ENCODE results near the gene GRM8.

Gene GRM8

DNA sequence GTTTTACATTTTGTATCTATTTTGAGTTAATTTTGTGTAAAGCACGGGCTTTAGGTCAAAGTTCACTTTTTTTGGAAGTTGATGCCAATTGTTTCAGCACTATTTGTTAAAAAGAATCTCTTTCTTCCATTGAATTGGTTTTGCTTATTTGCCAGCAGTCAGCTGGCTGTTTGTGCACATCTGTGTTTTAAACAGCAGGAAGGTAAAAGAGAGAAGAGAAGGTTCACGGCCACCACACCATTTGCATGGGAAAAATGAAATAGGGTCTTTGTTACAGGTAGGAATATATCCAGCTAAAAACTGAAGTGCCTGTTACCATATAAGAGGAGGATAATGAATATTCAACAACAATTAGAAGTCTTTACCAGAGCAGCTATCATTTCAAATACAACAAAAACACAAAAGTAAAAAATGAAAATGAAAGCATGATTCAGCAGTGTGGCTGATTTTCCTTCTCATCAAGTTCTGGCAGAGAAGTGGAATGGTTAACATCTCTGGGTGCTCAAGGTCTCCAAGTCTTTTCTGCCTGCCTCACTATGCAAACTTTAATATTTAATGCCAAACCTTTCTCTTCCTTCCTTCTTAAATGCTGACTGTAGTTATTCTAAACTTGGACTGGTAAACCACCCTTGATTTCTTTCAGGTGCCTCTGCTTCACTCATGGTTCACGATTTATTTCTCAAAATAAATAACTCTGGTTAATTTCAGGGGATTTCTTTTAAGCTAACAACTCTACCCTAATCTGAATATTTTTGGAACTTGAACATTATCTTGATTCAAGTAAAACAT, 841.5 kb downstream of the GRM8 start:
- no peak for TF ChIP-seq CEBPB (IDR thresholded peaks at IDR 0.05)
- TF ChIP-seq NFIC (IDR thresholded peaks at IDR 0.05) = no peak
- no peak for TF ChIP-seq TEAD4 (IDR thresholded peaks at IDR 0.05)
- TF ChIP-seq TCF12 (IDR thresholded peaks at IDR 0.05; ENCODE audit: low read depth) = no peak
- no peak for TF ChIP-seq EGR1 (IDR thresholded peaks at IDR 0.05)
- TF ChIP-seq, protein P1, sequence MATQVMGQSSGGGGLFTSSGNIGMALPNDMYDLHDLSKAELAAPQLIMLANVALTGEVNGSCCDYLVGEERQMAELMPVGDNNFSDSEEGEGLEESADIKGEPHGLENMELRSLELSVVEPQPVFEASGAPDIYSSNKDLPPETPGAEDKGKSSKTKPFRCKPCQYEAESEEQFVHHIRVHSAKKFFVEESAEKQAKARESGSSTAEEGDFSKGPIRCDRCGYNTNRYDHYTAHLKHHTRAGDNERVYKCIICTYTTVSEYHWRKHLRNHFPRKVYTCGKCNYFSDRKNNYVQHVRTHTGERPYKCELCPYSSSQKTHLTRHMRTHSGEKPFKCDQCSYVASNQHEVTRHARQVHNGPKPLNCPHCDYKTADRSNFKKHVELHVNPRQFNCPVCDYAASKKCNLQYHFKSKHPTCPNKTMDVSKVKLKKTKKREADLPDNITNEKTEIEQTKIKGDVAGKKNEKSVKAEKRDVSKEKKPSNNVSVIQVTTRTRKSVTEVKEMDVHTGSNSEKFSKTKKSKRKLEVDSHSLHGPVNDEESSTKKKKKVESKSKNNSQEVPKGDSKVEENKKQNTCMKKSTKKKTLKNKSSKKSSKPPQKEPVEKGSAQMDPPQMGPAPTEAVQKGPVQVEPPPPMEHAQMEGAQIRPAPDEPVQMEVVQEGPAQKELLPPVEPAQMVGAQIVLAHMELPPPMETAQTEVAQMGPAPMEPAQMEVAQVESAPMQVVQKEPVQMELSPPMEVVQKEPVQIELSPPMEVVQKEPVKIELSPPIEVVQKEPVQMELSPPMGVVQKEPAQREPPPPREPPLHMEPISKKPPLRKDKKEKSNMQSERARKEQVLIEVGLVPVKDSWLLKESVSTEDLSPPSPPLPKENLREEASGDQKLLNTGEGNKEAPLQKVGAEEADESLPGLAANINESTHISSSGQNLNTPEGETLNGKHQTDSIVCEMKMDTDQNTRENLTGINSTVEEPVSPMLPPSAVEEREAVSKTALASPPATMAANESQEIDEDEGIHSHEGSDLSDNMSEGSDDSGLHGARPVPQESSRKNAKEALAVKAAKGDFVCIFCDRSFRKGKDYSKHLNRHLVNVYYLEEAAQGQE (IDR thresholded peaks at IDR 0.05; ENCODE audit: low read depth) = no peak
- TF ChIP-seq, protein P2, sequence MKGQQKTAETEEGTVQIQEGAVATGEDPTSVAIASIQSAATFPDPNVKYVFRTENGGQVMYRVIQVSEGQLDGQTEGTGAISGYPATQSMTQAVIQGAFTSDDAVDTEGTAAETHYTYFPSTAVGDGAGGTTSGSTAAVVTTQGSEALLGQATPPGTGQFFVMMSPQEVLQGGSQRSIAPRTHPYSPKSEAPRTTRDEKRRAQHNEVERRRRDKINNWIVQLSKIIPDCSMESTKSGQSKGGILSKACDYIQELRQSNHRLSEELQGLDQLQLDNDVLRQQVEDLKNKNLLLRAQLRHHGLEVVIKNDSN (IDR thresholded peaks at IDR 0.05) = no peak
- TF ChIP-seq EP300 (IDR thresholded peaks at IDR 0.05; ENCODE audit: borderline replicate concordance) = no peak
- no peak for TF ChIP-seq RAD21 (IDR thresholded peaks at IDR 0.05; ENCODE audit: low read depth)
- TF ChIP-seq FOXM1 (IDR thresholded peaks at IDR 0.05; ENCODE audit: borderline replicate concordance, low read depth) = no peak
- TF ChIP-seq ZBTB7A (IDR thresholded peaks at IDR 0.05; ENCODE audit: low read depth) = no peak
- TF ChIP-seq TAF1 (IDR thresholded peaks at IDR 0.05; ENCODE audit: low read depth) = no peak
- no peak for TF ChIP-seq YY1 (IDR thresholded peaks at IDR 0.05; ENCODE audit: low read depth)
- no peak for TF ChIP-seq CREB1 (IDR thresholded peaks at IDR 0.05; ENCODE audit: low read depth)
- TF ChIP-seq, protein P3, sequence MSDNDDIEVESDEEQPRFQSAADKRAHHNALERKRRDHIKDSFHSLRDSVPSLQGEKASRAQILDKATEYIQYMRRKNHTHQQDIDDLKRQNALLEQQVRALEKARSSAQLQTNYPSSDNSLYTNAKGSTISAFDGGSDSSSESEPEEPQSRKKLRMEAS (IDR thresholded peaks at IDR 0.05) = no peak

DNA sequence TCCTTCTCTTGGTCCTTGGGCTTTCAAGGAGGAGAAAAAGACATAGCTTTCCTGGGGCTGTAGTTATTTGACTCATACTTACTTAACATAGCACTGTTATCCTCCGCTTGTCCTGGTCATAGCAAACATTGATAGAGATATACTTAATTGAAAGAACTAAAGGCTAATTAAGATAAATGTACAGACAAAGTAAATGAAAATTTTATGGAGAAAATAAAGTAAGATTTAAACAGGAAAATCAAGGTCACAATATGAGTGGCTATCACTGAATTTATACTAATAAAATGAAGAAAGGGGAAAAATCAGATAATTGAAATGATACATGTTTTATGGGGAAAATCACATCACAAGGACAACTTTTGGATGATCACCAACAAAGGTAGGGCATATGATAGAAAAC, 849.7 kb downstream of the GRM8 start:
- TF ChIP-seq CEBPB (IDR thresholded peaks at IDR 0.05) = no peak
- no peak for TF ChIP-seq ZBTB7A (IDR thresholded peaks at IDR 0.05; ENCODE audit: low read depth)
- TF ChIP-seq, protein P1 (IDR thresholded peaks at IDR 0.05; ENCODE audit: low read depth) = no peak
- no peak for TF ChIP-seq YY1 (IDR thresholded peaks at IDR 0.05; ENCODE audit: low read depth)
- TF ChIP-seq TCF12 (IDR thresholded peaks at IDR 0.05; ENCODE audit: low read depth) = no peak
- TF ChIP-seq CREB1 (IDR thresholded peaks at IDR 0.05; ENCODE audit: low read depth) = no peak
- TF ChIP-seq, protein P2 (IDR thresholded peaks at IDR 0.05) = no peak

DNA sequence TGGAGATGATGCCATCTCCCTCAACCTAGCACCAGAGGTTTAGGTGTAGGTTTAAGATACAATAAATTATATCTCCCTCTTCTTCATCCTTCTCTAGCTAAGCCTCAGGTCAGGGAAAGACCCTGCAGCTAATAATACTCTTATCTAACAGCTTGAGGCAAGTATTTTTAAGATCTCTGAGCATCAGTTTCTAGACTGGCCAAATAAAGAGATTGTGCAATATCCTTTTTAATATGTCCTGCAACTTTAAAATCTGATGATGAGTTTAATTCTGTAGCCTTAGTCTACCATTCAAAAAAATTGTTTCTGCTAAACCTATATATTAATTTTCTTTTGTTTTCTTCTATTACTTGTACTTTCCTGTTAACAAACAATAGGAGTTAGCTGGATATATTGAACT, 850.8 kb downstream of the GRM8 start:
- TF ChIP-seq TAF1 (IDR thresholded peaks at IDR 0.05; ENCODE audit: low read depth) (no peak), FOXM1 (IDR thresholded peaks at IDR 0.05; ENCODE audit: borderline replicate concordance, low read depth) (no peak), EP300 (IDR thresholded peaks at IDR 0.05; ENCODE audit: borderline replicate concordance) (no peak)
- TF ChIP-seq, protein P3 (IDR thresholded peaks at IDR 0.05) = no peak

DNA sequence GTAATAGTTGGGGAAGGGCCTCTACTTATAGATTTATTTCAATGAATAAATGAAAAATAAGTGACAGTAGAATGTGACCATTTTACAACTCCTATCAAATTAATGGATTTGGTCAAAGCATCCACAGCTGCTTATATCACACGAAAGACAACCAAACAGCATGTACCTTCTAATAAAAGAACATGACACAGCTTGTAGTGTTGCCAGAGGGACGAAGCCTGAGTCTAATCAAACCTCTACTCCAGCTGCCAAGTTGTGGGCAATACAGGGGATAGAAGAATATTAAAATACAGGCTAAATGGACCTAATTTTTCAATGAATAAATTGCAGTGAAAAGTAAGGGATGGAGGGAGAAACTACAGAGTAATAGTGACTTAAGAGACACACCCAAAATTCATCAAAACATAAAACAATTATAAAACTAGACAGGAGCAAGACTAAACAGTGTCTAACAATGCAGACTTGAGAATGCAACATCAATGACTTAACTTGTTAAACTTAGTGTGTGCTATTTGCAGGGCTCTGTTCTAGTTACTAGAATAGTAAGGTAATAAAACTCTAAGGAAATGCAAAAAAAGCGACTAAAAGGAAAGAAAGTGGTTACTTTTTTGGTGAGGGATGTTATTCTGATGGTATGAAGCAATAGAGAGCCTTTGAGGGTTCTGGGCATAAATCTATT, 853.8 kb downstream of the GRM8 start:
- TF ChIP-seq, protein P1 (IDR thresholded peaks at IDR 0.05; ENCODE audit: low read depth) = no peak
- TF ChIP-seq FOXM1 (IDR thresholded peaks at IDR 0.05; ENCODE audit: borderline replicate concordance, low read depth) (no peak), NFIC (IDR thresholded peaks at IDR 0.05) (no peak), EP300 (IDR thresholded peaks at IDR 0.05; ENCODE audit: borderline replicate concordance) (no peak)
- TF ChIP-seq, protein P2 (IDR thresholded peaks at IDR 0.05) = no peak

All from Ishikawa (cell line).